SKM-1 treated with dmso at 0.1 percent for 144 hours (cell line): Measurements from ENCODE around the gene CACNA1H.
"Not testable (repeated sequence)": the region's sequence is repeated elsewhere in the genome, so short reads cannot be mapped to it uniquely, and the experiment has no call there.

Experiments
- DNase-seq: peaks from one replicate; lab custom pipeline; 2025; ENCODE audit not compliant: unreplicated experiment; lab: John Stamatoyannopoulos, UW

Gene CACNA1H

DNA sequence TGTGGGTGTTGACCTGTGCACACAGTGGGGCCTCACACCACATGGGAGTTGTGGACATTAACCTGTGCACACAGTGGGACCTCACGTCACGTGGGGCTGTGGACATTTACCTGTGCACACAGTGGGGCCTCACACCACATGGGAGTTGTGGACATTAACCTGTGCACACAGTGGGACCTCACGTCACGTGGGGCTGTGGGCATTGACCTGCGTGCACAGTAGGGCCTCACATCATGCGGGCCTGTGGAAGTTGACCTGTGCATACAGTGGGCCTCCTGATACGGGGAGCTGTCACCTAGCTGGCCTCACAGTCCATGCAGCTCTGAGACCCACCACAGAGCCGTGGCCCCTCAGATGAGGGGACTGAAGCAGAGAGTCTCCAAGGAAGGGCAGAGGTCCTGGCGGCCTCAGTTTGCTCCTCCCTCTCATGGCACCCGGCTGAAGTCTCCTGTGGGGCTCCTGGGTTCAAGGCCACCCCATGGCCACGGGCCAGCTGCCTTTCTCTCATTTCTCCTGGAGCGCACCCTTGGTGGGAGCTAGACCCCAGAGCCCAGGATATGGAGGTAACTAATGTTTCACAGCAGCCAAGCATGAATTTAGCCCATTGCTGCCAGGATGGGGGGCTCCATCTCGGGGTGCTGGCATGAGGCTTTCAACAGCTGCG lies 21.0 kb downstream of the CACNA1H start:
- DNase-seq, result no peak

GRCh38 chr16:1174477-1175357 lies 21.8 kb downstream of the CACNA1H start:
- DNase-seq, result no peak

DNA sequence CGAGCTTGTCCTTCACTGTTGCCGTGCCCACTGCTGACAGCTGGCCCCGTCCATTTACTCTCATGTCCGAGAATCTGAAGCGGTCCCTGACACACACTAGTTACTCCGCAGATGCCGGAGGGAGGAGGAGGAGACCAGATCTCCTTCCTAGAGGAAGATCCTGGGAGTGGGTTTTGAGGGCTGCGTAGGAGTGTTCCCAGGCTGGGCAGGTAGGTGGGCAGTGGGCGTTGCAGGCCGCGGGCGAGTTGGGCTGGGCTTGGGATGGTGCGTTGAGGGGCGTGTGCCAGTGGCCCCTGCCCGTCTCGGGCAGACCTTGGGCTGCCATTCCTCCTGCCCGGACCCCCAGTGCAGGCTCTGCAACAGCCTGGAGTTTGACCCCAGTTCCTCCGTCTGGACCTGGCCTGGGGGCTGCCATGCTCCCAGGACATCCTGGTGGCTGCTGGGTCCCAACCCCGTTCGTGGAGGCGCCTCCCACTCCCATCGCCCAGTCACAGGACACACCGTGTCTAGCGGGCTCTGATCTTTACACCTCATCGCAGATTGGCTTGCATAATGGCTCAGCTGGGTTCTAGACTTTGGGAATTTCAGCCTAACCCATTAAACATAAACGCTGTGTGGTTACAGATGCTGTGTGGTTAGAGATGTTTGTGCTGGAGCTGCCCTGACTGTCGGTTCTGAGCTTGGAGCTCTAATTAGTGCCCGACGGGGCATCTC lies 22.8 kb downstream of the CACNA1H start:
- DNase-seq, result no peak

DNA sequence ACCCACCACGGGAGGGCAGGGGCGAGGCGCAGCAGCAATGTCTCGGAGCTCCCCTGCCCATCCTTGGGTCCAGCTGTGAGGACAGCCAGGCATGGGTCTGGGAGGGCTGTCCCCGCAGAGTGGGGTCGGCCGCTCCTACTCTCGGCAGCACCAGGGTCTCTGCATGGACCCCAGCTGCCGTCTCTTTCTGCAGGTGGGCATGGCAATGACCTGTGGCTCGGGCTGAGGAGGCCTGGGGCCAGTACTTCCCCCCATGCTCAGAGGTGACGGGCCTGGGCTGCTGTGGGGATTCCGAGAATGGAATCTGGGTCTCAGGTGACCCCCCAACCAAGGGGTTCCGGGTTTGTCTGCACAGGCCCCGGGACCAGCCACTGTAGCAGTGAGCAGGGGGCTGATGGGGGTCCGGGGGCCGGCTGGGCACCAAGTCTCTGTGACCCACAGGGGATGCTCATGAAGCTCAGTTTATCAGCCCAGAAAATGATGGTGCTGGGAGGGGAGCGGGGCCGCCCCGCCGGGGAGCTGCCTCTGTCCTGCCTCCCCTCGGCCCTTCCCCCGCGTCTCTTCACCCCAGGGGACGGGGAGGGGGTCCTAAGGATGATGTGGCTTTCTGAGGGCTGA lies 23.5 kb downstream of the CACNA1H start:
- no peak for DNase-seq

DNA sequence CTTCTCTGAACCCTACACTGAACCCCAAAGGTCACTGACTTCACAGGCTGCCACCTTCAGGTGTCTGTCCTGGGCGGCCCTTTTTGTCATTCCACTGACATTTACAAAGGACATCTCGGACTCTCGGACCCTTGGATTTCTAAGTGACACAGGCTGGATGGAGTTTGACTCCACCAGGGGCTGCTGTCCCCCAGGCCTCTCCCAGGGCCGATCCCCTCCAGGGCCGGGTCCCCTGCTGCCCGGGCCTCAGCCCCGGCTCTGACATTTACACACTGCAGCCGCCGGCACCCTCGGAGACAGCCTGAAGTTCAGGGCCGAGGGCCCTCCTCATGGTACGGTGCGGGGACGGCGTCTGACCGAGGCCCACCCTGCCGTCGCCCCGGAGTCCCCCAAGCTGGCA lies 24.1 kb downstream of the CACNA1H start:
- no peak for DNase-seq

DNA sequence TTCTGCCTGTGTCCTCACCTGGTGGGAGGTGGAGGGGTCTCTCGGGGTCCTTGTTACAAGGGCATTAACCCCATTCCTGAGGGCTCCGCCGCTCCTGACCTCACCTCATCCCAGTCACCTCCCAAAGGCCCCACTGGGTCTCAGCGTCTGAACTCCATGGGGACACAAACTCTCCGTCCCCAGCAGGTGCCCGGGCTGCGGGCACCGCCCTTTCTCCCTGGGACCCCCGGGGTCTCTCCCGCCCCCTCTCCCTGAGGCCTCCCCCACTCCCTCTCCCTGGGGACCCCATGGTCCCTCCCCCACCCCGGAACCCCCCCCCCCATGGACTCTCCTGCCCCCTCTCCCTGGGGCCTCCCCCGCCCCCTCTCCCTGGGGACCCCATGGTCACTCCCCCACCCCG lies 24.8 kb downstream of the CACNA1H start:
- no peak for DNase-seq

- no peak for DNase-seq
Measured at GRCh38 chr16:1178295-1178910, 25.5 kb downstream of the CACNA1H start.

- DNase-seq, result no peak
Measured at GRCh38 chr16:1180549-1181403, 27.9 kb downstream of the CACNA1H start.

DNA sequence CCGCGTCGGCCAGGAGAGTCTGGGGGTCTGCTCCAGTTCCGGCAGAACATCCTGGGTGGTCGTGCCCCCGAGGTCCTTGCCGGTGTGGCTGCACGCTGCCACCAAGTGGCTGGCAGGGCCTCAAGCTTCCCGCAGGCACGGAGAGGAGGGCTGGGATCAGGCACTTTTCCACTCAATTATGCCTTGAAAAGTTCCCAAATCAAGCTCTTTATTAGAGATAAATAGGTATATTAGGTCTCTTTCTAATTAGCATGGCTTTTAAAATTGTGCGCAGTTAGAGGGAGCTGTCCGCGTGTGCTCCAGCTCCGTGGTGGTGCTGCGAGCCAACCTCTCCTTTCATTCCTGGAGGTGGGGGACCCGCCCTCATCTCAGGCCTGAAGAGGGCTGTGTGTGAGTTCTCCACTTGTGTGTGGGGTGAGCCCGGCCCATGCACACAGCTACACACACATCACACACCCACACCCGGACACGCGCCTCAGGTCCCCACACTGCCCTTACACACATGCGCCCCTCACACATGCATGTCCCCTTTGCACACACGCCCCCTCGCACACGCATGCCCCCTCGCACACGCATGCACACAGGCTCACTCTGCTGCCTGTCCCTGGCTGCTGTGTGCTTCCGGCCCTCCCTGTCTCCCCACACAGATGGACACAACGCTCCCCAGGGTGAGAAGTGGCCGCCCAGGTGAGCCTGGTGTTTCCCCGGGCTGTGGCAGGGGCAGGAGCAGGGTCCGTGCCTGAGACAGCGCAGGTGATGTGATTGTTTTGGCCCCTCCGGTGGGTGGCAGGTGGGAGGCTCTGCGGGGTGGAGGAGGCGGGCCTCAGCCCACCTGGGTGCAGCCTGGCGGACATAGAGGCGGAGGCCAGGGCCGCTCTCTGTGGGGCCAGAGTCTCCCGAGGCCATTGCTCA lies 28.8 kb downstream of the CACNA1H start:
- no peak for DNase-seq

GRCh38 chr16:1182316-1182671 lies 29.4 kb downstream of the CACNA1H start:
- DNase-seq, result no peak

DNA sequence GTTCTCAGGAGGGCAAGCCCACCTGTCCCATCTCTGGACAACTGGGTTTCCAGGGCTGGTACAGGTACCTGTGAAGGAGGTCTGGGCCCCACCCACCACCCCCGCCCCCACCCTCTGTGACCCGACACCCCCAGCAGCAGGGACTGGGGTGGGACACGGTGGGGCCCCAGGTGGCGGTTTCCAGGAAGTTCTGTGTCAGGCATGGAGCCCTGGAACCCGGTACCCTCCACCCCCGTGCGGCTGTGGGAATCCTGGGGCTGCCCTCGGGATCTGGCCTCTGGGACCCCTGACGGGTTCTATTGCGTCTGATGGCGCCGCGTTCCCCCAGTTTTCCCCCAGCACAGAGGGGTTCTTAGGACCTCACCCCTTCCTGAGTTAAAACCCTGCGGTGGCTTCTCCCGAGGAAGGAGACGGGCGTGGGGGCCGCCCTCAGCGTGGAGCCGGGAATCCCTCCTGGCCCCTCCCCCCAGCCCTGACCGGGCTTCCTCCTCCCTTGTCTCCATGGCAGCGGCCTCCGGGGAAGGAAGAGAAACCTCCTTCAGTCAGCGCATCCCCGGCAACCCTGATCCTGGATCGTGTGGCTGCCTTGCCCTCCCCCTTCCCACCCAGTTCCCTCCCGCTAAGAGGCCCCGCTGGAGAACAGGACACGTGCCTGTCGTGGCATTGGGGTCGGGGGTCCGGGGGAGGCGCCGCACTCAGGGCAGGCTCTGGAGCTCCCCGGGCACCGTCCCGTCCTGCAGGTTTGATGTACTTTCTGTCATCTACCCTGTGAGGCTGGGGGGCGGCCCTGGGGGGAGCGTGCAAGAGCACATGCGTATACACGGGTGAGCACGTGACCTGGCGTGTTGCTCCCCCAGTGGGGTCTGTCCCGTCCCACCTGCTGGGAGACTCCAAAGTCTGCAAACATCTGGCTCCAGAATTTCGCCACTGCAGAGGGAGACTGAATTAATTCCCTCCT lies 30.3 kb downstream of the CACNA1H start:
- no peak for DNase-seq

- DNase-seq, result no peak
Measured at GRCh38 chr16:1184156-1184868, 31.4 kb downstream of the CACNA1H start.

- no peak for DNase-seq
Measured at GRCh38 chr16:1184980-1185379, 32.1 kb downstream of the CACNA1H start.

- not testable (repeated sequence) for DNase-seq
Measured at GRCh38 chr16:1185460-1186207, 32.7 kb downstream of the CACNA1H start.

GRCh38 chr16:1188432-1189189 lies 35.7 kb downstream of the CACNA1H start:
- no peak for DNase-seq

DNA sequence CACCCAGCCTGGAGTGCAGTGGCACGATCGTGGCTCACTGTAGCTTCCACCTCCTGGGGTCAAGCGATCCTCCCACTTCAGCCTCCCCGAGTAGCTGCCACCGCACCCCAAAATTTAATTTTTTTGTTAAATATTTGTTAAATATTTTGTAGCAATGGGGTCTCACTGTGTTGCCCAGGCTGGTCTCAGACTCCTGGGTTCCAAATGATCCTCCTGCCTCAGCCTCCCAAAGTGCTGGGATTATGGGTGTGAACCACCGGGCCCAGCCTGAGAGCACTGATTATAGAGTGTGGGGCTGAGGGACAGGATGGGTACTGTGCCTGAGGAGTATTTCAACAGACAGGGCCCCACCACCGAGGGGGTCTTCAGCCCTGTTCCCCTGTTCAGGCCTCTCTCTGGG lies 36.5 kb downstream of the CACNA1H start:
- no peak for DNase-seq
